ENCODE results near the gene PDE9A. TPM values are rescaled to one million over a fixed set of nuclear protein-coding genes. Genes with fewer than 3 reads are reported as not detected.

Gene PDE9A
- polyA plus RNA-seq, 2 of the 4 experiments (the other 2 are of a cell fraction) = 1.3 to 3.1 TPM

- H3K9me3 ChIP-seq = peaks cover 4% of the 10 kb centered on the region; the same call in 1 of the 3 replicates
- no peak overlapping the region for H3K4me2 ChIP-seq
- POLR2A ChIA-PET = no interaction called here
- FAIRE-seq (no peak), DNase-seq (ENCODE audit: low read depth in 1 of 2, low spot score in 1 of 2) (peak in 1 of 2 experiments; percentile 48), ATAC-seq (peak; percentile 82 to 86)
- TF ChIP-seq TP53 (CRISPR knock-in tag; IDR thresholded peaks at IDR 0.05) = no peak
- peak; percentile 46; the same call in 2 of the 3 replicates for TF ChIP-seq CTCF (IDR thresholded peaks at IDR 0.05)
- no peak for TF ChIP-seq ELK1 (IDR thresholded peaks at IDR 0.05; ENCODE audit: low read depth, low read length)
- TF ChIP-seq PHF8 (IDR thresholded peaks at IDR 0.05; ENCODE audit: borderline replicate concordance, low read depth) = no peak
- peak; percentile 55; the same call in 2 of the 3 replicates for TF ChIP-seq SMC3 (IDR thresholded peaks at IDR 0.05)
- TF ChIP-seq RAD21 (conservative IDR thresholded peaks at IDR 0.05 in 1 of 2, IDR thresholded peaks at IDR 0.05 in 1 of 2) = peak; percentile 50 to 62; a peak in 3 of 5 replicates
- no peak for TF ChIP-seq JUN (IDR thresholded peaks at IDR 0.05)
- TF ChIP-seq NFE2L2 (conservative IDR thresholded peaks at IDR 0.05; ENCODE audit: low read length) = no peak
- TF ChIP-seq ATOH8 (CRISPR knock-in tag; IDR thresholded peaks at IDR 0.05; ENCODE audit: low read depth) = no peak
- WGBS (ENCODE audit: missing lambda C conversion rate) = 11% methylated on average over 2 of the region's 2 CpGs
- H3K27ac ChIP-seq = no peak overlapping the region
- H3K4me1 ChIP-seq = no peaks in the 10 kb centered on the region
- H3K4me3 ChIP-seq = no peak overlapping the region
- CTCF ChIA-PET = interaction anchor here (1.2 to 2.5 kb wide), 2 partner anchors 32 to 225 kb away, joined by 3 to 8 read pairs; no protein-coding TSS in a partner anchor
Observed at GRCh38 chr21:42818328-42818749, 164.9 kb downstream of the PDE9A start.

GRCh38 chr21:42819861-42820615 is 166.6 kb downstream of the PDE9A start:
- POLR2A ChIA-PET = no interaction called here
- H3K9me3 ChIP-seq = peaks cover 2% of the 10 kb centered on the region; the same call in 1 of the 3 replicates
- CTCF ChIA-PET = interaction anchor here (1.2 to 1.6 kb wide), 3 partner anchors 9 to 27 kb away, joined by 3 read pairs; no protein-coding TSS in a partner anchor
- no peak for DNase-seq (ENCODE audit: low read depth in 1 of 2, low spot score in 1 of 2)
- H3K4me1 ChIP-seq = no peaks in the 10 kb centered on the region
- H3K4me2 ChIP-seq = no peak overlapping the region
- FAIRE-seq = no peak
- 78% methylated on average over 7 of the region's 7 CpGs for WGBS (ENCODE audit: missing lambda C conversion rate)
- no peak overlapping the region for H3K4me3 ChIP-seq
- no peak for TF ChIP-seq TFCP2L1 (CRISPR knock-in tag; IDR thresholded peaks at IDR 0.05)
- TF ChIP-seq, protein P1, sequence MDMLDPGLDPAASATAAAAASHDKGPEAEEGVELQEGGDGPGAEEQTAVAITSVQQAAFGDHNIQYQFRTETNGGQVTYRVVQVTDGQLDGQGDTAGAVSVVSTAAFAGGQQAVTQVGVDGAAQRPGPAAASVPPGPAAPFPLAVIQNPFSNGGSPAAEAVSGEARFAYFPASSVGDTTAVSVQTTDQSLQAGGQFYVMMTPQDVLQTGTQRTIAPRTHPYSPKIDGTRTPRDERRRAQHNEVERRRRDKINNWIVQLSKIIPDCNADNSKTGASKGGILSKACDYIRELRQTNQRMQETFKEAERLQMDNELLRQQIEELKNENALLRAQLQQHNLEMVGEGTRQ (IDR thresholded peaks at IDR 0.05) = no peak
- no peak for TF ChIP-seq POLR2A (IDR thresholded peaks at IDR 0.05; ENCODE audit: low read length)
- TF ChIP-seq REST (IDR thresholded peaks at IDR 0.05) = no peak
- TF ChIP-seq FOXS1 (CRISPR knock-in tag; IDR thresholded peaks at IDR 0.05) = no peak
- TF ChIP-seq ZFP36 (IDR thresholded peaks at IDR 0.05; ENCODE audit: borderline replicate concordance, partially characterized antibody) = no peak
- no peak for TF ChIP-seq MYC (IDR thresholded peaks at IDR 0.05; ENCODE audit: borderline replicate concordance, low read length)
- TF ChIP-seq RCOR1 (IDR thresholded peaks at IDR 0.05; ENCODE audit: low read depth, low read length) = no peak
- no peak for TF ChIP-seq KDM5A (IDR thresholded peaks at IDR 0.05)
- TF ChIP-seq EHF (CRISPR knock-in tag; IDR thresholded peaks at IDR 0.05) = no peak
- no peak for TF ChIP-seq GATA3 (IDR thresholded peaks at IDR 0.05; ENCODE audit: borderline replicate concordance)
- no peak for TF ChIP-seq FOSL2 (IDR thresholded peaks at IDR 0.05)
- TF ChIP-seq FOSL2 (CRISPR knock-in tag; IDR thresholded peaks at IDR 0.05) = no peak
- no peak for TF ChIP-seq SMC3 (IDR thresholded peaks at IDR 0.05)
- ATAC-seq = no peak
- H3K27ac ChIP-seq = no peak overlapping the region

Data from A549 (cell line).